Urinary bladder (tissue), 4 donors: ENCODE measurements around the gene GREM2. TPM values are rescaled to one million over a fixed set of nuclear protein-coding genes. Genes with fewer than 3 reads are reported as not detected.

ENCODE experiments used
- DNase-seq: peaks from one replicate; pipeline ENCODE4 v3.0.0-alpha.2; 2015; ENCODE audit errors: extremely low spot score
- H3K27ac ChIP-seq: one replicate; pipeline ENCODE4 v1.5.1; 2013; ENCODE audit warnings: low read depth, mild to moderate bottlenecking, moderate library complexity
- H3K36me3 ChIP-seq: one replicate; pipeline ENCODE4 v1.6.1; 2013; ENCODE audit warnings: mild to moderate bottlenecking, moderate library complexity; ENCODE audit not compliant: insufficient read depth
- H3K4me1 ChIP-seq: one replicate; pipeline ENCODE4 v1.6.1; 2013; ENCODE audit warnings: mild to moderate bottlenecking, moderate library complexity; ENCODE audit not compliant: insufficient read depth
- H3K4me3 ChIP-seq: one replicate; pipeline ENCODE4 v1.5.1; 2013; ENCODE audit warnings: low read depth, low read length
- WGBS: extraction: QIAGEN DNeasy Blood & Tissue Kit; methylation state at CpG from one replicate; pipeline ENCODE4 v1.1.7; 2013; 5-methylcytosine and 5-hydroxymethylcytosine counted together
- polyA plus RNA-seq: library from polyadenylated mRNA; stranded (reverse); fragments of 200-250 nt; gene quantifications from one replicate; pipeline ENCODE4 v1.2.3, GENCODE V29; 2013
- total RNA-seq: library from RNA; depleted of rRNA; stranded (reverse); fragments of >200 nt; gene quantifications from one replicate; pipeline ENCODE4 v1.2.3, GENCODE V29; 2014
- donor health status: healthy with polysubstance abuse.
- donor health status: healthy.

GREM2 gene
- total and polyA plus RNA-seq, 2 donors, result 4.7 to 9.0 TPM

DNA sequence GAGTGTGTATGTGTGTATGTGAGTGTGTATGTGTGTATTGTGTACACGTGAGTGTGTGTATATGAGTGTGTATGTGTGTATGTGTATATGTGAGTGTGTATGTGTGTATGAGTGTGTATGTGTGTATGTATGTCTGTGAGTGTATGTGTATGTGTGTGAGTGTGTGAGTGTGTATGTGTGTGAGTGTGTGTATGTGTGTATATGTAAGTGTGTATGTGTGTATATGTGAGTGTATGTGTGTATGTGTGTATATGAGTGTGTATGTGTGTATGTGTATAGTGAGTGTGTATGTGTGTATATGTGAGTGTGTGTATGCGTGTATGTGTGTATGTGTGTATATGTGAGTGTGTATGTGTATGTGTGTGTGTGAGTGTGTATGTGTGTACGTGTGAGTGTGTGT is 49.2 kb downstream of the GREM2 start:
- H3K36me3 ChIP-seq, result peaks cover 2% of the 10 kb centered on the region
- WGBS, result 96% methylated on average over 3 of the region's 3 CpGs
- H3K4me3 ChIP-seq, result no peak overlapping the region
- H3K4me1 ChIP-seq, result no peaks in the 10 kb centered on the region
- H3K27ac ChIP-seq, result no peak overlapping the region
- no peak for DNase-seq

DNA sequence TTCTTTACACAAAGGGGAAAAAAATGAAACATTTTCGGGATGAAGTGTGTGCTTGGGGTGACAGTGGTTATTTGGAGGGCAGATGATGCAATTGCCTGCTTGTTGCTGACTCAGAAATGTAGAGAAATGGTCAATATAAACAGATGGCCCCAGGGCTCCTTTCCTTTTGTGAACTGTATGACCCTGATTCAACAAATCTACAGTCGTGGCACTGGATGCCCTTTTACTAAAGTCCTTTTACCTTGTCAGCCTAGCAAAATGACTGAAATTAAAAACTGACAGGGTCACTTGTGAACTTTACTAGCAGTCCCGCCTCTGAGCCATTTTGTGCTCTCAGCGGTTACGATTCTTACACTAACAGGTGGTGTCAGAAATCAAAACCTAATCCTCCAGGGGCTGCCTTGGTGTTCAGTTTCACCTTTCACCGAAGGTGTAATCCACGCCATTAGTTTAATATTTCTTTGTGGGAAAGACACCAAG is 49.8 kb downstream of the GREM2 start:
- no peak for DNase-seq
- H3K4me1 ChIP-seq, result no peaks in the 10 kb centered on the region
- 76% methylated on average over 7 of the region's 7 CpGs for WGBS
- H3K27ac ChIP-seq, result no peak overlapping the region
- no peak overlapping the region for H3K4me3 ChIP-seq
- peaks cover 2% of the 10 kb centered on the region for H3K36me3 ChIP-seq

DNA sequence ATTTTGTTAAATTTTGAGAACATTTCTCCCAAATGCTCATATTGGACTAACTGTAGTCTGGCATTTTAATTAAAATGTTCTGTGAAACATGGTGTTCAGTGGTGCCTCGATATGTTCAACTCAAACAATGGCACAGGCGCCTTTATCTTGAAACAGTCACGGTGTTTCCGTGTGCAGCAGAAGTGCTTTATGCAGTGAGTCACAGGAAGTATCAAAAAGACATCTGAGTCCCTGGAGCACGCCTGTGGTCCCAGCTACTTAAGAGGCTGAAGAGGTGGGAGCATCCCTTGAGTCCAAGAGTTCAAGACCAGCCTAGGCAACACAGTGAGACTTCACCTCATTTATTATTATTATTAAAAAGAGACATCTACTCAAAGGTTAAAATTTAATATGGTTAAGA is 52.2 kb downstream of the GREM2 start:
- Histone ChIP-seq H3K4me1 (no peaks in the 10 kb centered on the region), H3K36me3 (peaks cover 2% of the 10 kb centered on the region), H3K27ac (no peak overlapping the region), H3K4me3 (no peak overlapping the region)
- 88% methylated on average over 5 of the region's 5 CpGs for WGBS
- no peak for DNase-seq

DNA sequence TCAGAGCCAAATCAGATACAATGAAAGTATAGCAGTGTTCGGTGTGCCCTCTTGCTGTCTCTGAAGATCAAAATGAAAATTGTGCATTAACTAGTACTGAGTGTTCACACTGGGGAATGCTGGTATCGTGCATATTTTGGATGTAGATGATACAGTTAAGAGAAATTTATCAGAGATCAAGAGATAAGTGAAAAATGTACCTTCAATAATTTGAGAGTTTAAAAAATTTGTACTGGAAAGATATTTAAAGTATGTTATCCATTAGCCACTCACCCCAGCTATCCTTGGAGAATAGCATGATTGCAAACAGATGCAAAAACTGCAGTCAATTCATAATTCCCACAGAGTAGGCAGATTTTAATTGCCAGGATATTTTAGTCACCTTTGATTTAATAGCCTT is 56.4 kb downstream of the GREM2 start:
- H3K27ac ChIP-seq, result no peak overlapping the region
- no peaks in the 10 kb centered on the region for H3K36me3 ChIP-seq
- H3K4me1 ChIP-seq, result no peaks in the 10 kb centered on the region
- no peak overlapping the region for H3K4me3 ChIP-seq
- no peak for DNase-seq
- WGBS, result 91% methylated on average over 2 of the region's 2 CpGs

- Histone ChIP-seq H3K27ac (no peak overlapping the region), H3K4me3 (no peak overlapping the region), H3K36me3 (no peaks in the 10 kb centered on the region), H3K4me1 (no peaks in the 10 kb centered on the region)
- WGBS, result 69% methylated on average over 2 of the region's 2 CpGs
- no peak for DNase-seq
Observed at GRCh38 chr1:240553351-240553750, 58.6 kb downstream of the GREM2 start.

DNA sequence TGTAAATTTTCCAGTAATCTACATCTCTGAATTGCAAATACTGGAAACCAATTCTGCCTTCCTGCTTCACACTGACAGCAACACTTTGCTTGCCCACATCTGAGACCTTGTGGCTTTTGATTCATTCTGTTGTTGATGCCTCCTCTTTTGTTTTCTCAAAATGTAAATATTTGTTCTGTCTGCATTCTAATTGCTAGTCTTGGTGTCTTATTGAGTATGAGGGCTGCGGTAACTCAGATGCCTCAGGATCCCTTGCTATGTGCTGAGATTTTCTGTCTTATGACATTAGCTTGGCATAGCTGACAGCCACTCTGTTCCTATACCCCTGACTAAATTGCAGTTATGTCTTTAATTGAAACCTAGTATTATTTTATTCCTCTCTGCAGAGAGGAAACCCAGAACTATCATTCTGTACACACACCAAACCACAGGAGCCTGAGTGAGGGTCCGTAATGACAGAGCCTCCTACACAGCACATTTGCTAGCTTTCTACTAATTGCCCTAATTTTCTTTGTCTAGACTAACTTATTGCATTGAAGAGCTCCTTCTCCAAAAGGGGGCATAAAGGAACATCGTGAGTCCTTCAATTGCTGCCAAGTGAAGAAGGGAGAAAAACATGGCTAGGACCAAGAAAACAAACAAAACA is 72.1 kb downstream of the GREM2 start:
- Histone ChIP-seq H3K36me3 (no peaks in the 10 kb centered on the region), H3K4me1 (no peaks in the 10 kb centered on the region), H3K4me3 (no peak overlapping the region), H3K27ac (no peak overlapping the region)
- 51% methylated on average over 3 of the region's 3 CpGs for WGBS
- no peak for DNase-seq

DNA sequence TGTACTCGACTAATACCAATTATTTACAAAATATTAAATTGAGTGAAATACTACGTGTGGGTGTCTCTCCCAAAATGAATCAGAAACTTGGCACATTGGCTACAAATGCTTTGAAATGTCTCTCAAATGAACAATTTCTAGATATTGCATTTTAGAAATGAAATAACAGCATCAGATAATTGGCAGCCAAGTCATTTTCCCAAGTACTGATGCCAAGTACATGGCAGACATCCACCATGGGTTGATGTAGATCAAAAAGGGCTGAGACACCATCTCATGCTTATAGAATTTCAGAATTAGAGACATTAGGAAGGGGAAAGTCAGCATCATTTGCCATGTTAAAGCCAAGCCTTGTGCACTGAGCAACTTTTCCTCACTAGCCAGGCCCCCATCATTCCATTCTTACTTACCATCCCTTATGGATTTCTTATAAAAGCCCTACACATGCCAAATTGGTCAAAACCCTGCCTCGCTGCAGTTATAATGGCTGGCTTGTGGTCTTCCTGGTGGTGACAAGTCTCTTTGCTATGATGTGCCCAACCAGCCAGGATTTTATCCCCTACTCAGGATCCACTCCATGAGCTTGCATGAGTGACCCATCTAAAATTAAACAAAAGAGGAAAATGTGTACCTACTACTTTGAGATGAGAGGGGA is 73.1 kb downstream of the GREM2 start:
- Histone ChIP-seq H3K36me3 (no peaks in the 10 kb centered on the region), H3K27ac (no peak overlapping the region), H3K4me3 (no peak overlapping the region), H3K4me1 (no peaks in the 10 kb centered on the region)
- WGBS, result 85% methylated on average over 3 of the region's 3 CpGs
- no peak for DNase-seq

GRCh38 chr1:240533154-240533780 is 78.7 kb downstream of the GREM2 start:
- H3K36me3 ChIP-seq, result no peaks in the 10 kb centered on the region

GRCh38 chr1:240528591-240528990 is 83.4 kb downstream of the GREM2 start:
- no peak overlapping the region for H3K27ac ChIP-seq
- DNase-seq, result no peak
- H3K36me3 ChIP-seq, result no peaks in the 10 kb centered on the region
- no peak overlapping the region for H3K4me3 ChIP-seq
- 66% methylated on average over 9 of the region's 9 CpGs for WGBS
- no peaks in the 10 kb centered on the region for H3K4me1 ChIP-seq

More at GRCh38 chr1:240533154-240533780, 78.7 kb downstream of the GREM2 start:
- no peak overlapping the region for H3K4me3 ChIP-seq
- 87% methylated on average over 2 of the region's 2 CpGs for WGBS
- no peak for DNase-seq
- H3K27ac ChIP-seq, result no peak overlapping the region
- no peaks in the 10 kb centered on the region for H3K4me1 ChIP-seq

GRCh38 chr1:240527086-240527485 is 84.9 kb downstream of the GREM2 start:
- Histone ChIP-seq H3K4me3 (no peak overlapping the region), H3K27ac (no peak overlapping the region)

DNA sequence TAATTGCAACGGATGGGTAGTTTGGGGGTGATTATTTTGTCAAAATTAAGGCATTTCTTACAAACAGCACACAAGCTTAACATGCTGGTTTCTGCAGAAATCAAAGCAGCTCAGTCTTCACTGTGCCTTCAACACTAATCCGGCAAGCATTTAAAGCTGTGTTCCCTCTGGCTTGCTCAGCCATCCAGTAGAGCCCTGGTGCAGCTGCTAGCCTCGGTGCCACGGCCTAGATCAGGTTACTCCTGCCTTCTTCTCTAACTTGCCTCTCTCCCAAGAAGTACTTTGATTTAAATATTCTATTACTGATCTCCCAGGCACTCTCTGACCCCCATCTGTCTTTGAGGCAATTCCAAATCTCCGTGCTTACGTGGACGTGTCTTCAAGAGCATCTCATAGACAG is 85.6 kb downstream of the GREM2 start:
- H3K36me3 ChIP-seq, result no peaks in the 10 kb centered on the region
- no peak for DNase-seq
- H3K27ac ChIP-seq, result no peak overlapping the region
- 50% methylated on average over 7 of the region's 7 CpGs for WGBS
- no peak overlapping the region for H3K4me3 ChIP-seq
- H3K4me1 ChIP-seq, result no peaks in the 10 kb centered on the region

More at GRCh38 chr1:240527086-240527485, 84.9 kb downstream of the GREM2 start:
- DNase-seq, result no peak
- H3K36me3 ChIP-seq, result no peaks in the 10 kb centered on the region
- no peaks in the 10 kb centered on the region for H3K4me1 ChIP-seq
- WGBS, result 59% methylated on average over 1 of the region's 1 CpG

- 59% methylated on average over 4 of the region's 4 CpGs for WGBS
- H3K27ac ChIP-seq, result no peak overlapping the region
- no peak overlapping the region for H3K4me3 ChIP-seq
Observed at GRCh38 chr1:240524356-240525069, 87.4 kb downstream of the GREM2 start.

GRCh38 chr1:240522122-240522822 is 89.7 kb downstream of the GREM2 start:
- Histone ChIP-seq H3K4me3 (no peak overlapping the region), H3K4me1 (no peaks in the 10 kb centered on the region), H3K27ac (no peak overlapping the region), H3K36me3 (no peaks in the 10 kb centered on the region)
- WGBS, result 84% methylated on average over 6 of the region's 6 CpGs
- no peak for DNase-seq

More at GRCh38 chr1:240524356-240525069, 87.4 kb downstream of the GREM2 start:
- no peak for DNase-seq
- no peaks in the 10 kb centered on the region for H3K4me1 ChIP-seq
- H3K36me3 ChIP-seq, result no peaks in the 10 kb centered on the region
